HUES6 (cell line): ENCODE results near the gene SEZ6L.

ENCODE experiments used
- H3K27ac ChIP-seq: 2 replicates; pipeline ENCODE4 v1.7.0; 2013; ENCODE audit warnings: low read depth, mild to moderate bottlenecking, low read length, inconsistent platforms
- H3K27me3 ChIP-seq: 2 replicates; pipeline ENCODE4 v1.6.1; 2013; ENCODE audit warnings: low read length; ENCODE audit not compliant: control insufficient read depth, insufficient read depth
- H3K36me3 ChIP-seq: 2 replicates; pipeline ENCODE4 v1.6.1; 2013; ENCODE audit warnings: low read length; ENCODE audit not compliant: control insufficient read depth, insufficient read depth
- H3K4me1 ChIP-seq: 2 replicates; pipeline ENCODE4 v1.6.1; 2013; ENCODE audit warnings: low read length; ENCODE audit not compliant: control insufficient read depth, insufficient read depth
- H3K4me3 ChIP-seq: 2 replicates; pipeline ENCODE4 v1.5.1; 2013; ENCODE audit warnings: low read depth, low read length
- H3K9ac ChIP-seq: one replicate; pipeline ENCODE4 v1.6.1; 2013; ENCODE audit warnings: mild to moderate bottlenecking, low read length
- H3K9me3 ChIP-seq: 2 replicates; pipeline ENCODE4 v1.6.1; 2013; ENCODE audit warnings: low read depth, low read length; ENCODE audit not compliant: control insufficient read depth, insufficient read depth

Gene SEZ6L

DNA sequence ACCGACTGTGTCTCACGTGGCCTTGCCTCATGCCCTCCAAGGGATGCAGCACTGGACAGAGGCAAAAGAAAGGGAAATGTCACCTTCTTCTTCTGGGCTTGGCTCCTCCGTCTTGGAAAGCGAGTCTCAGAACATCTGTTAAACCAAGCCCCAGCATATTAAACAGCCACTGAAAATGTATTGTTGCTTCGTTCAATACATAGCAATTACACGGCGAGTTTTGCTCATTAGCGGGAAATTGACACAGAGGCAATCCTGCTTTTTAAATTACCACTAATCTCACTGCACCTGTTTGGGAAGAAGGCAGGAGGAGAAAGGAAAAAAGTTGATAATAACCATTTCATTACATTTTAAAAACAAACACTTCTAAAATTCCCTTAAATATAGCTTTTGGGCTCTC is 72.1 kb downstream of the SEZ6L start:
- Histone ChIP-seq H3K4me1 (no peaks in the 10 kb centered on the region), H3K4me3 (no peak overlapping the region), H3K9ac (no peak overlapping the region), H3K36me3 (no peaks in the 10 kb centered on the region), H3K27me3 (peaks cover 15% of the 10 kb centered on the region), H3K27ac (no peak overlapping the region), H3K9me3 (no peaks in the 10 kb centered on the region)

GRCh38 chr22:26245001-26245400 is 75.7 kb downstream of the SEZ6L start:
- no peaks in the 10 kb centered on the region for H3K4me1 ChIP-seq
- peaks cover 20% of the 10 kb centered on the region for H3K27me3 ChIP-seq
- H3K4me3 ChIP-seq, result no peak overlapping the region
- no peaks in the 10 kb centered on the region for H3K36me3 ChIP-seq
- no peaks in the 10 kb centered on the region for H3K9me3 ChIP-seq
- no peak overlapping the region for H3K27ac ChIP-seq
- no peak overlapping the region for H3K9ac ChIP-seq

- H3K9ac ChIP-seq, result no peak overlapping the region
- H3K36me3 ChIP-seq, result no peaks in the 10 kb centered on the region
- no peak overlapping the region for H3K27ac ChIP-seq
- no peak overlapping the region for H3K4me3 ChIP-seq
- no peaks in the 10 kb centered on the region for H3K4me1 ChIP-seq
- no peaks in the 10 kb centered on the region for H3K9me3 ChIP-seq
- H3K27me3 ChIP-seq, result peaks cover 20% of the 10 kb centered on the region
Observed at GRCh38 chr22:26246552-26246951, 77.3 kb downstream of the SEZ6L start.

DNA sequence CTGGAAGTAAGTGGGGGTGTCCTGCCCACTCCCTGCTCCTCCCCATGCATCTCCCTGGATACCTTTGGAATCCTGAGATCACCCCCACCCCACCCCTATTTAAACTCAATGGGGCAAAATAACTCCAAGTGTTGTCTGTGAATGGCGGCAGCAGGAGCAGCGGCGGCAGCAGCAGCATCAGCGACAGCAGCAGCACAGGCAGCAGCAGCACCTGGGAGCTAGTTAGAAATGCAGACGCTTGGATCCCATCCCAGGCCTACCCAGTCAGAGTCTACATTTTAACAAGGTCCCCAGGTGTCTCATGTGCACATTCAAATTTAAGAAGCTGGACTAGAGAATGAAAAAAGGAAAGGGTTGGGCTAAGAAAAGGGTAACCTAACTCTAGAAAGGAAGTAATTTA is 82.6 kb downstream of the SEZ6L start:
- H3K9ac ChIP-seq, result no peak overlapping the region
- H3K36me3 ChIP-seq, result no peaks in the 10 kb centered on the region
- no peak overlapping the region for H3K4me3 ChIP-seq
- no peak overlapping the region for H3K27ac ChIP-seq
- H3K4me1 ChIP-seq, result no peaks in the 10 kb centered on the region
- no peaks in the 10 kb centered on the region for H3K9me3 ChIP-seq
- H3K27me3 ChIP-seq, result 0 out of 2 replicates have a peak, but pooled peaks cover 3% of the 10 kb centered on the region

GRCh38 chr22:26259510-26259909 is 90.2 kb downstream of the SEZ6L start:
- Histone ChIP-seq H3K9ac (no peak overlapping the region), H3K27ac (no peak overlapping the region), H3K36me3 (no peaks in the 10 kb centered on the region), H3K9me3 (no peaks in the 10 kb centered on the region), H3K4me1 (no peaks in the 10 kb centered on the region), H3K4me3 (no peak overlapping the region), H3K27me3 (peaks cover 33% of the 10 kb centered on the region)

GRCh38 chr22:26264162-26264561 is 94.9 kb downstream of the SEZ6L start:
- H3K27me3 ChIP-seq, result peaks cover 38% of the 10 kb centered on the region
- no peaks in the 10 kb centered on the region for H3K9me3 ChIP-seq
- H3K4me1 ChIP-seq, result no peaks in the 10 kb centered on the region
- H3K9ac ChIP-seq, result no peak overlapping the region
- no peaks in the 10 kb centered on the region for H3K36me3 ChIP-seq
- no peak overlapping the region for H3K27ac ChIP-seq
- no peak overlapping the region for H3K4me3 ChIP-seq

- no peak overlapping the region for H3K27ac ChIP-seq
- no peak overlapping the region for H3K4me3 ChIP-seq
- H3K9me3 ChIP-seq, result no peaks in the 10 kb centered on the region
- H3K36me3 ChIP-seq, result no peaks in the 10 kb centered on the region
- no peaks in the 10 kb centered on the region for H3K4me1 ChIP-seq
- H3K9ac ChIP-seq, result no peak overlapping the region
- peaks cover 35% of the 10 kb centered on the region for H3K27me3 ChIP-seq
Observed at GRCh38 chr22:26265281-26265680, 96.0 kb downstream of the SEZ6L start.

DNA sequence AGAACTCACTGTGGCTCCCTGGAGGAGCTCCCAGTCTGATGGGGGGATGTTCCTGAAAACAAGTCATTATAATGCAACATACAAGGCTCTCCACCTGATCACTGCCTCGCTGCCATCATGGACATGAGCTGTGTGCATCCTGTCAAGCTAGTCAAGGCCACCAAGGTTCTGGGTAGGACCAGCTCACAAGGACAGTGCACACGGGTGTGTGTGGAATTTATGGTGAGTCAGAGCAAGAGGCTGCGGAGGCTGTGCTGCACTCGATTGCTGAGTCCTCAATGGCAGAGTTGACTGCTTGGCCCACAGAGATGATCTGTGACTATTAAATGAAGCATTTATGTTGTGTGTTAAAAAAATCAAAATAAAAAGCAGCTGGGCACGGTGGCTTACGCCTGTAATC is 96.6 kb downstream of the SEZ6L start:
- H3K4me3 ChIP-seq, result no peak overlapping the region
- peaks cover 35% of the 10 kb centered on the region for H3K27me3 ChIP-seq

DNA sequence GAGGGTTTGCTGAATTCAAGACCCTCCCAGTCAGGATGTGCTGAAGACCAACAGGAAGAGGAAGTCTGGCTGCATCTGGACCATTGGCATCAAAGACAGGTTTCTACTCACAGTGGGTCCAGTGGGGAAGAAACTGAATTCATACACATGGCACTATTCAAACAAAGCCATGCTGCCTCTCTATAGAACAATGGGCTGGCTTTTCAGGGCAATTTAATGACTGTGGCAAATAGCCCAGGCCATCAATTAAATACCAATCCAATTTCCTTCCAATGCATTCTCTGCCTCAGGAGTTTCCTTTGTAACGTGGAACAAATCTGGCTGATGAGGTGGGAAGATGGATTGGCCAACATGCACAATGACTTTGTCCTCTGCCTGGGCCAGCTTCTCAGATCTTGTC is 98.6 kb downstream of the SEZ6L start:
- no peaks in the 10 kb centered on the region for H3K9me3 ChIP-seq
- H3K9ac ChIP-seq, result no peak overlapping the region
- H3K36me3 ChIP-seq, result no peaks in the 10 kb centered on the region
- H3K27ac ChIP-seq, result no peak overlapping the region
- H3K4me1 ChIP-seq, result no peaks in the 10 kb centered on the region
- H3K27me3 ChIP-seq, result peaks cover 26% of the 10 kb centered on the region
- no peak overlapping the region for H3K4me3 ChIP-seq

More for the DNA sequence above, 96.6 kb downstream of the SEZ6L start:
- Histone ChIP-seq H3K9me3 (no peaks in the 10 kb centered on the region), H3K27ac (no peak overlapping the region), H3K4me1 (no peaks in the 10 kb centered on the region), H3K36me3 (no peaks in the 10 kb centered on the region), H3K9ac (no peak overlapping the region)

DNA sequence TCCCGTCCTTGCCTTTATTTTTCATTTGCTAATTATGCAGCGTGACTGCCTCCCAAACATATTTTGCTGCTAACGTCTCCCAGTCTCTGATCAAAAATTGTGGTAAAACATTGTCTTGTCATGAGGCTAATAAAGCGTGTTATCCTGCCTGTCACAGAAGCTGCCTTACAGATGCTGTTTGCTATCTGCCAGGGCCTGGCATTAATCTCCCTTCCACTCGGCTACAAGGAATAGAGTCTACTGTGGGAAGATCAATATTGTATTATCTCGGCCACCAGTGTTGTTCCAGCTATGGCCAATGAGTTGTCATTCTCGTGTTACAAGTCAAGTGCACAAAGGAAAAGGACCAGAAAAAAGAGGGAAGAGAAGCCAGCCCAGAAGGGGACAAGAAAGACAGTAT is 100.3 kb downstream of the SEZ6L start:
- H3K9me3 ChIP-seq, result no peaks in the 10 kb centered on the region
- H3K4me3 ChIP-seq, result no peak overlapping the region
- no peak overlapping the region for H3K27ac ChIP-seq
- H3K4me1 ChIP-seq, result no peaks in the 10 kb centered on the region
- H3K36me3 ChIP-seq, result no peaks in the 10 kb centered on the region
- no peak overlapping the region for H3K9ac ChIP-seq
- peaks cover 13% of the 10 kb centered on the region for H3K27me3 ChIP-seq

GRCh38 chr22:26271427-26271826 is 102.2 kb downstream of the SEZ6L start:
- no peak overlapping the region for H3K9ac ChIP-seq
- no peak overlapping the region for H3K27ac ChIP-seq
- peaks cover 7% of the 10 kb centered on the region; the same call in 1 of the 2 replicates for H3K4me1 ChIP-seq
- no peaks in the 10 kb centered on the region for H3K9me3 ChIP-seq
- H3K36me3 ChIP-seq, result no peaks in the 10 kb centered on the region
- 0 out of 2 replicates have a peak, but pooled peaks cover 3% of the 10 kb centered on the region for H3K27me3 ChIP-seq
- H3K4me3 ChIP-seq, result no peak overlapping the region
